CD4-positive, alpha-beta T cell treated with Interleukin-4 for 4 hours (primary cell): Measurements from ENCODE around the gene WDR76.

Experiments used
- DNase-seq: peaks from one replicate; pipeline ENCODE4 v3.0.0-alpha.2; 2020

The WDR76 gene

DNA sequence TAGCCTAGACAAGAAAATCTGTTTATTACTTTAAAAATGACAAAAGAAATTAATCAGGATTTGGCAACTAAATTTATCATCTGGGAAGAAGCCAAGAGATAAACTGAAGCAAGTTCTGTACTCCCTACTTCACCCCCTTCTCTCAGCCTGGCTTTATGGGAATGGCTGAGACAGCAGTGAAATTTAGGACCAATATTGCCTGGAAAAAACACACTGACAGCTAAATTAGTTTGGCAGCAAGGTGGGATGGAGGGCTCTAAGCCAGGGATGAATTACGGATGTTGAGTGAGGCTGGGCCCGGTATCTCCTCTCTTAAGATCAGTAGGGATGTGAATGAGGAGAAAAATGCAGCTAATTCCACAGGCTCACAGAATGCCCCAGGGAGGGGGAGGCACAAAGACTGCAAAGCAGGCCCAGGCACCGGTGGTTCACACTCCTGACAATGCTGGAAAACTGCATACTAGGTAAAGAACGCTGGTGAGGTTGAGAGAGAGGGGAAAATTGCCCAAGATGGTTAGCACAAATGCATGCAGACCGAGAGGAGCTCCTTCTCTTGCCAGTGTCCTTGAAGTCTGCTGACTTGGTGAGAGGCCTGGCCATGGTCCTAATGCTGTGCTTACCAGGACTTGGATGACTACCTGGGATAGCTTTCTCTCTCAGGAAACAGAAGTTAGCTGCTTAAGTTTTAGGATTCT lies 89.0 kb downstream of the WDR76 start:
- DNase-seq: no peak

GRCh38 chr15:43916326-43916660 lies 89.5 kb downstream of the WDR76 start:
- DNase-seq: no peak
